SU-DHL-6 (cell line): ENCODE results near the gene TMEM87B.

ENCODE experiments used
- CTCF ChIP-seq: fragments of 200-600 bp; sonication (generic); IDR thresholded peaks from one replicate; pipeline ENCODE4 v1.5.1; 2017; ENCODE audit warnings: antibody characterized with exemption, mild to moderate bottlenecking, low read length, moderate library complexity; ENCODE audit not compliant: insufficient read depth, poor library complexity, severe bottlenecking
- EZH2phosphoT487 ChIP-seq: fragments of 200-600 bp; sonication (generic), shearing (Covaris generic); conservative IDR thresholded peaks from 2 replicates; pipeline ENCODE4 v1.6.1; 2018; ENCODE audit warnings: mild to moderate bottlenecking, antibody characterized with exemption, low read length, moderate library complexity, mixed read lengths

- no peak for TF ChIP-seq CTCF
- no peak for TF ChIP-seq EZH2phosphoT487
Measured at GRCh38 chr2:112019569-112019982, 35.5 kb upstream of the TMEM87B start.
